ENCODE data around the gene PTPRM.

- TF ChIP-seq, protein P1, sequence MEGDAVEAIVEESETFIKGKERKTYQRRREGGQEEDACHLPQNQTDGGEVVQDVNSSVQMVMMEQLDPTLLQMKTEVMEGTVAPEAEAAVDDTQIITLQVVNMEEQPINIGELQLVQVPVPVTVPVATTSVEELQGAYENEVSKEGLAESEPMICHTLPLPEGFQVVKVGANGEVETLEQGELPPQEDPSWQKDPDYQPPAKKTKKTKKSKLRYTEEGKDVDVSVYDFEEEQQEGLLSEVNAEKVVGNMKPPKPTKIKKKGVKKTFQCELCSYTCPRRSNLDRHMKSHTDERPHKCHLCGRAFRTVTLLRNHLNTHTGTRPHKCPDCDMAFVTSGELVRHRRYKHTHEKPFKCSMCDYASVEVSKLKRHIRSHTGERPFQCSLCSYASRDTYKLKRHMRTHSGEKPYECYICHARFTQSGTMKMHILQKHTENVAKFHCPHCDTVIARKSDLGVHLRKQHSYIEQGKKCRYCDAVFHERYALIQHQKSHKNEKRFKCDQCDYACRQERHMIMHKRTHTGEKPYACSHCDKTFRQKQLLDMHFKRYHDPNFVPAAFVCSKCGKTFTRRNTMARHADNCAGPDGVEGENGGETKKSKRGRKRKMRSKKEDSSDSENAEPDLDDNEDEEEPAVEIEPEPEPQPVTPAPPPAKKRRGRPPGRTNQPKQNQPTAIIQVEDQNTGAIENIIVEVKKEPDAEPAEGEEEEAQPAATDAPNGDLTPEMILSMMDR (IDR thresholded peaks at IDR 0.05): no peak
- TF ChIP-seq TCF7 (CRISPR knock-in tag; IDR thresholded peaks at IDR 0.05; ENCODE audit: low read depth) (no peak), TEAD1 (CRISPR knock-in tag; IDR thresholded peaks at IDR 0.05) (no peak), USF2 (CRISPR knock-in tag; IDR thresholded peaks at IDR 0.05) (no peak), ATF3 (CRISPR knock-in tag; conservative IDR thresholded peaks at IDR 0.05) (no peak), TEAD4 (CRISPR knock-in tag; IDR thresholded peaks at IDR 0.05) (no peak), NR2C2 (CRISPR knock-in tag; IDR thresholded peaks at IDR 0.05) (no peak), ZNF232 (CRISPR knock-in tag; IDR thresholded peaks at IDR 0.05) (no peak), FOXJ3 (CRISPR knock-in tag; IDR thresholded peaks at IDR 0.05; ENCODE audit: borderline replicate concordance) (no peak)
These were observed 483.7 kb downstream of the PTPRM start for GRCh38 chr18:8050616-8051329.
